Frontal cortex (tissue), 4 donors: ENCODE measurements around the gene INO80E. TPM values are rescaled to one million over a fixed set of nuclear protein-coding genes. Genes with fewer than 3 reads are reported as not detected.
"Not testable (repeated sequence)": the region's sequence is repeated elsewhere in the genome, so short reads cannot be mapped to it uniquely, and the experiment has no call there.

Experiments
- DNase-seq, 2 donors: peaks; one replicate each; pipeline ENCODE4 v3.0.0; 2012; ENCODE audit warnings: low spot score in 2 of 2
- FAIRE-seq: peaks from 2 replicates; lab custom pipeline; 2012; peaks lifted over from hg19 to GRCh38; lab: Jason Lieb, UNC
- total RNA-seq: library from RNA; depleted of rRNA; stranded (reverse); fragments of >200 nt; gene quantifications from one replicate; pipeline ENCODE4 v1.2.3, GENCODE V29; 2014
- donor health status: control.
- donor health status: control.
- donor health status: control.

Gene INO80E
- total RNA-seq, 1 donor from 2014 or later, result 22.0 TPM

- no peak for FAIRE-seq
- DNase-seq, result no peak
Observed at GRCh38 chr16:30006095-30006473, 10.0 kb downstream of the INO80E start.

GRCh38 chr16:30006659-30007377 lies 10.8 kb downstream of the INO80E start:
- FAIRE-seq (no peak), DNase-seq (no peak)

GRCh38 chr16:30007378-30007895 lies 11.4 kb downstream of the INO80E start:
- no peak for FAIRE-seq
- no peak for DNase-seq

GRCh38 chr16:30009085-30009862 lies 13.2 kb downstream of the INO80E start:
- DNase-seq (peak in 1 of 2 donors; percentile 55), FAIRE-seq (no peak)

- no peak for FAIRE-seq
- DNase-seq, result no peak
Observed at GRCh38 chr16:30009990-30010843, 14.2 kb downstream of the INO80E start.

- FAIRE-seq, result no peak
Observed at GRCh38 chr16:30010844-30011713, 15.0 kb downstream of the INO80E start, which contains the start of gene DOC2A. Gene DOC2A, minus strand, starts transcription at chr16:30011027. Its CDS starts 805 bp downstream, at chr16:30010222.

GRCh38 chr16:30011714-30012504 lies 15.9 kb downstream of the INO80E start:
- FAIRE-seq (no peak), DNase-seq (no peak)

More at GRCh38 chr16:30010844-30011713, 15.0 kb downstream of the INO80E start, which contains the start of gene DOC2A:
- peak in 1 of 2 donors; percentile 56 for DNase-seq

GRCh38 chr16:30012598-30012997 lies 16.6 kb downstream of the INO80E start:
- not testable (repeated sequence) for DNase-seq, FAIRE-seq

GRCh38 chr16:30015450-30015849 lies 19.4 kb downstream of the INO80E start:
- not testable (repeated sequence) for DNase-seq, FAIRE-seq

GRCh38 chr16:30016555-30017276 lies 20.7 kb downstream of the INO80E start:
- DNase-seq, result no peak
- FAIRE-seq, result no peak

GRCh38 chr16:30017277-30017656 lies 21.2 kb downstream of the INO80E start:
- no peak for FAIRE-seq
- DNase-seq, result no peak

GRCh38 chr16:30017937-30018336 lies 21.9 kb downstream of the INO80E start:
- not testable (repeated sequence) for DNase-seq, FAIRE-seq

GRCh38 chr16:30018731-30019158 lies 22.7 kb downstream of the INO80E start:
- FAIRE-seq, result no peak
- no peak for DNase-seq

GRCh38 chr16:30022887-30023286 lies 26.8 kb downstream of the INO80E start, which contains the start of gene C16orf92:
Gene C16orf92, plus strand, starts transcription at chr16:30023198. Its CDS starts 143 bp downstream, at chr16:30023341.
- FAIRE-seq, result no peak

GRCh38 chr16:30023586-30023985 lies 27.5 kb downstream of the INO80E start:
- no peak for DNase-seq
- FAIRE-seq, result no peak

More at GRCh38 chr16:30022887-30023286, 26.8 kb downstream of the INO80E start, which contains the start of gene C16orf92:
- no peak for DNase-seq

GRCh38 chr16:30024451-30024850 lies 28.4 kb downstream of the INO80E start:
- DNase-seq, result no peak
- FAIRE-seq, result no peak

- no peak for DNase-seq
- no peak for FAIRE-seq
Observed at GRCh38 chr16:30025156-30025555, 29.1 kb downstream of the INO80E start.
